ENCODE results near the gene TEX101. TPM values are rescaled to one million over a fixed set of nuclear protein-coding genes. Genes with fewer than 3 reads are reported as not detected.

The TEX101 gene
- total RNA-seq, 3 donors from 2014 or later (not counting 1 experiment from before 2014, with no cell fraction given): 1.4 TPM; not detected in 2

DNA sequence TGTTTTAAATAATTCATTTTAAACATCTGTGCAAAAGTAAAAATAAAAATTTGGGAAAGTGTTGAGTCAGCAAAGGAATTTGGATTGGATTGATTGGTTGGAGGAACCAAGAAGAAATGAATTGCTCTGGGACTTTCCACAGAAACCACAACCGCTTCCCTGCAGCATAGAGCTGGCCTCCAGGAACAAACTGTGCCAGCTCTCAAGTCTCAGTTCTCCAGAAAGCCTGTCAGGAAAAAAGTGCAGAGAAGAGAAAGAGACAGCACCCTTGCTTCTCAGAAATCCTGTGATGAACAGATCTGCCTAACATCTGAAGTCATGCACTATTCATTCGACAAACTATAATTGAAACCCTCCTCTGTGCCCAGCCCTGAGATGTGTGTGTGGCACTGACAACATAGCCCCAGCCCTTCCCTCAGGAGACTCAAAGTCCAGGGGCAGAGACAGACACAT lies 35.9 kb downstream of the TEX101 start:
- no peak for DNase-seq
- H3K4me3 ChIP-seq (ENCODE audit: low read length): no peak overlapping the region
- H3K9me3 ChIP-seq (ENCODE audit: control insufficient read depth, insufficient read depth, low read length): no peaks in the 10 kb centered on the region
- WGBS (ENCODE audit: insufficient coverage): 59% methylated on average over 2 of the region's 2 CpGs
- ATAC-seq: no peak
- no peaks in the 10 kb centered on the region for H3K36me3 Mint-ChIP-seq
- intact Hi-C loops (cut with micrococcal nuclease): no loop called here
- peaks cover 3% of the 10 kb centered on the region for H3K4me1 ChIP-seq (ENCODE audit: control insufficient read depth, insufficient read depth, low read length)
- H3K27ac ChIP-seq (ENCODE audit: low read length): no peak overlapping the region
- peaks cover 6 to 8% of the 10 kb centered on the region in 2 donors for H3K4me1 Mint-ChIP-seq
- no peak overlapping the region for H3K27ac Mint-ChIP-seq
- H3K27me3 ChIP-seq (ENCODE audit: control insufficient read depth, insufficient read depth, low read length): no peaks in the 10 kb centered on the region
- peaks cover 6 to 7% of the 10 kb centered on the region in 2 donors for H3K27me3 Mint-ChIP-seq (ENCODE audit: low read depth in 2 of 2)
- H3K9me3 Mint-ChIP-seq: no peaks in the 10 kb centered on the region
- H3K36me3 ChIP-seq (ENCODE audit: control insufficient read depth, insufficient read depth, low read length): no peaks in the 10 kb centered on the region
- H3K4me3 Mint-ChIP-seq: no peak overlapping the region
- TF ChIP-seq, protein P1, sequence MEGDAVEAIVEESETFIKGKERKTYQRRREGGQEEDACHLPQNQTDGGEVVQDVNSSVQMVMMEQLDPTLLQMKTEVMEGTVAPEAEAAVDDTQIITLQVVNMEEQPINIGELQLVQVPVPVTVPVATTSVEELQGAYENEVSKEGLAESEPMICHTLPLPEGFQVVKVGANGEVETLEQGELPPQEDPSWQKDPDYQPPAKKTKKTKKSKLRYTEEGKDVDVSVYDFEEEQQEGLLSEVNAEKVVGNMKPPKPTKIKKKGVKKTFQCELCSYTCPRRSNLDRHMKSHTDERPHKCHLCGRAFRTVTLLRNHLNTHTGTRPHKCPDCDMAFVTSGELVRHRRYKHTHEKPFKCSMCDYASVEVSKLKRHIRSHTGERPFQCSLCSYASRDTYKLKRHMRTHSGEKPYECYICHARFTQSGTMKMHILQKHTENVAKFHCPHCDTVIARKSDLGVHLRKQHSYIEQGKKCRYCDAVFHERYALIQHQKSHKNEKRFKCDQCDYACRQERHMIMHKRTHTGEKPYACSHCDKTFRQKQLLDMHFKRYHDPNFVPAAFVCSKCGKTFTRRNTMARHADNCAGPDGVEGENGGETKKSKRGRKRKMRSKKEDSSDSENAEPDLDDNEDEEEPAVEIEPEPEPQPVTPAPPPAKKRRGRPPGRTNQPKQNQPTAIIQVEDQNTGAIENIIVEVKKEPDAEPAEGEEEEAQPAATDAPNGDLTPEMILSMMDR (IDR thresholded peaks at IDR 0.05): no peak

DNA sequence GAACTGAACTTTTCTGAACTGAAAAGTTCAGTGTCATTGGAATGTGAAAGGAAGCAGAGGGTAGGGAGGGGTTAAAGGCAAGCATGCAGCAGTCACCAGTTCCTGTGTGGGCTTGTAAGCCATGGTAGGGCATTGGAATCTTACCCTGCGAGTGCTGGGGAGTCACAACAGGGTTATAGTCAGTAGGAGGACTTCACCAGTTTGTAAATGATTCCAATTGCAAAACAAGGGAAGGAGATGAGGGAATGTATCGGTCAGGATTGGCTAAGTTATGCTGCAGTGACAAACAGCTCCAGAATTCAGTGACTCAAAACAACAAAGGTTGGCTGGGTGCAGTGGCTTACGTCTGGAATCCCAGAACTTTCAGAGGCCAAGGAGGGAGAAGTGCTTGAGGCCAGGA lies 37.9 kb downstream of the TEX101 start:
- no peaks in the 10 kb centered on the region for H3K36me3 ChIP-seq (ENCODE audit: control insufficient read depth, insufficient read depth, low read length)
- TF ChIP-seq, protein P1 (IDR thresholded peaks at IDR 0.05): no peak
- Mint-ChIP-seq H3K9me3 (no peaks in the 10 kb centered on the region), H3K4me1 (peaks cover 0 to 7% of the 10 kb centered on the region in 2 donors), H3K27ac (no peak overlapping the region), H3K4me3 (no peak overlapping the region), H3K36me3 (no peaks in the 10 kb centered on the region), H3K27me3 (ENCODE audit: low read depth in 2 of 2) (peaks cover 9 to 13% of the 10 kb centered on the region in 2 donors)
- no peaks in the 10 kb centered on the region for H3K4me1 ChIP-seq (ENCODE audit: control insufficient read depth, insufficient read depth, low read length)
- no peaks in the 10 kb centered on the region for H3K9me3 ChIP-seq (ENCODE audit: control insufficient read depth, insufficient read depth, low read length)
- no peaks in the 10 kb centered on the region for H3K27me3 ChIP-seq (ENCODE audit: control insufficient read depth, insufficient read depth, low read length)
- H3K27ac ChIP-seq (ENCODE audit: low read length): no peak overlapping the region
- WGBS (ENCODE audit: insufficient coverage): 77% methylated on average over 3 of the region's 3 CpGs
- no peak overlapping the region for H3K4me3 ChIP-seq (ENCODE audit: low read length)
- ATAC-seq (no peak), DNase-seq (no peak)
- intact Hi-C loops (cut with micrococcal nuclease): no loop called here

DNA sequence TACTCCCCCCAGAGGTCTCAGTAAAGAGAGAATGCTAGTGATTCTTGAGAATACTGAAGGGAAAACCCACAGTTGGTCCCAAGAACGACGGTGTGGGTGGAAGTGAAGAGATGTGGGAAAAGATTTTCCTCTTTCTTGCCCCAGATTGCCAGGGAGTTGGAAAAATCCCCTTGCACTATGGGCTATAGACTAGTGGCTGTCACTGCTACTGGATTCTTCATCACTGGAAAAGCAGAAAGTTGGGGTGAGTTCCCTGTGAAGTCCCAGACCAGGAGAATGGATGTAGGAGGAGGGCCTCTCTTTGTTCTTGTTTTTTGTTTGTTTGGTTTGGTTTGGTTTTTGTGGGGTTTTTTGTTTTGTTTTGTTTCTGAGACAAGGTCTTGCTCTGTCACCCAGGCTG lies 39.3 kb downstream of the TEX101 start:
- H3K4me3 Mint-ChIP-seq: no peak overlapping the region
- H3K36me3 Mint-ChIP-seq: no peaks in the 10 kb centered on the region
- no peak overlapping the region for H3K27ac ChIP-seq (ENCODE audit: low read length)
- WGBS (ENCODE audit: insufficient coverage): 82% methylated on average over 2 of the region's 2 CpGs
- ATAC-seq (no peak), DNase-seq (no peak)
- no peaks in the 10 kb centered on the region for H3K36me3 ChIP-seq (ENCODE audit: control insufficient read depth, insufficient read depth, low read length)
- H3K9me3 Mint-ChIP-seq: no peaks in the 10 kb centered on the region
- H3K4me1 Mint-ChIP-seq: peaks cover 0 to 7% of the 10 kb centered on the region in 2 donors
- no peak overlapping the region for H3K27ac Mint-ChIP-seq
- H3K27me3 Mint-ChIP-seq (ENCODE audit: low read depth in 2 of 2): peaks cover 9 to 13% of the 10 kb centered on the region in 2 donors
- intact Hi-C loops (cut with micrococcal nuclease): no loop called here
- no peaks in the 10 kb centered on the region for H3K27me3 ChIP-seq (ENCODE audit: control insufficient read depth, insufficient read depth, low read length)
- no peak overlapping the region for H3K4me3 ChIP-seq (ENCODE audit: low read length)
- H3K9me3 ChIP-seq (ENCODE audit: control insufficient read depth, insufficient read depth, low read length): no peaks in the 10 kb centered on the region
- TF ChIP-seq, protein P1 (IDR thresholded peaks at IDR 0.05): no peak
- no peaks in the 10 kb centered on the region for H3K4me1 ChIP-seq (ENCODE audit: control insufficient read depth, insufficient read depth, low read length)
